PC-9 (cell line): Measurements from ENCODE around the gene PPY. TPM values are rescaled to one million over a fixed set of nuclear protein-coding genes. Genes with fewer than 3 reads are reported as not detected.

Experiments
- BruUV-seq: library from RNA; stranded (reverse); fragments of 400-500 nt; replicated peaks from 2 replicates; lab custom pipeline; 2021; lab: Mats Ljungman, UMichigan
- CTCF ChIA-PET: fragments of 300-600 bp; sonication (Branson Sonifier 250); formaldehyde crosslinking; loops from one replicate; lab custom pipeline; 2022; ENCODE audit warnings: antibody characterized with exemption; lab: Charles Lee
- POLR2A ChIA-PET: fragments of 300-600 bp; sonication (Branson Sonifier 250); formaldehyde crosslinking; loops from one replicate; lab custom pipeline; 2022; ENCODE audit warnings: antibody characterized with exemption; ENCODE audit not compliant: unreplicated experiment; lab: Charles Lee
- DNase-seq, 2 experiments: peaks; one replicate each; pipeline versions ENCODE4 v3.0.0 to v3.0.0-alpha.2; 2015 to 2022; ENCODE audit warnings: mixed read lengths in 1 of 2
- H2AFZ ChIP-seq: fragments of 200-600 bp; sonication (generic); 2 replicates; pipeline ENCODE4 v1.8.1; 2017; ENCODE audit warnings: antibody characterized with exemption
- H3F3A ChIP-seq: fragments of 200-600 bp; sonication (generic); 2 replicates; pipeline ENCODE4 v1.8.1; 2017; ENCODE audit warnings: antibody characterized with exemption, mild to moderate bottlenecking, low read depth; ENCODE audit not compliant: insufficient read depth
- H3K27ac ChIP-seq: fragments of 200-600 bp; sonication (generic); 2 replicates; pipeline ENCODE4 v1.6.1; 2016; ENCODE audit warnings: mixed run types
- H3K27me3 ChIP-seq: fragments of 200-600 bp; sonication (generic); 2 replicates; pipeline ENCODE4 v1.6.1; 2016; ENCODE audit warnings: low read depth, mixed run types; ENCODE audit not compliant: insufficient read depth
- H3K36me3 ChIP-seq: fragments of 200-600 bp; sonication (generic); 2 replicates; pipeline ENCODE4 v1.6.1; 2016; ENCODE audit warnings: low read depth, mixed run types
- H3K4me1 ChIP-seq: fragments of 200-600 bp; sonication (generic); replicated peaks from 2 replicates; pipeline ENCODE4 v1.6.1; 2016; ENCODE audit warnings: mixed run types; ENCODE audit not compliant: insufficient read depth
- H3K4me2 ChIP-seq: fragments of 200-600 bp; sonication (generic); 2 replicates; pipeline ENCODE4 v1.6.1; 2017; ENCODE audit warnings: mixed run types
- H3K4me3 ChIP-seq: fragments of 200-600 bp; sonication (generic); 2 replicates; pipeline ENCODE4 v1.6.1; 2016; ENCODE audit warnings: mixed run types
- H3K79me2 ChIP-seq: fragments of 200-600 bp; sonication (generic); 2 replicates; pipeline ENCODE4 v1.6.1; 2017; ENCODE audit warnings: low read depth, mixed run types
- H3K9me2 ChIP-seq: fragments of 200-600 bp; sonication (generic); 2 replicates; pipeline ENCODE4 v1.8.1; 2017; ENCODE audit warnings: mild to moderate bottlenecking; ENCODE audit not compliant: insufficient read depth
- H3K9me3 ChIP-seq: fragments of 200-600 bp; sonication (generic); 2 replicates; pipeline ENCODE4 v1.8.1; 2016; ENCODE audit warnings: low read depth; ENCODE audit not compliant: insufficient read depth
- H4K20me1 ChIP-seq: fragments of 200-600 bp; sonication (generic); 2 replicates; pipeline ENCODE4 v1.8.1; 2017; ENCODE audit not compliant: insufficient read depth
- CTCF ChIP-seq: fragments of 200-600 bp; sonication (generic); conservative IDR thresholded peaks from 2 replicates; pipeline ENCODE4 v1.6.1; 2017; ENCODE audit warnings: mixed run types, antibody characterized with exemption, mild to moderate bottlenecking, moderate library complexity
- EZH2 ChIP-seq: fragments of 200-600 bp; sonication (generic); IDR thresholded peaks from 2 replicates; pipeline ENCODE4 v1.8.0; 2017; ENCODE audit warnings: antibody characterized with exemption, low read depth
- intact Hi-C: fragments of 100-400 bp; cut with micrococcal nuclease; formaldehyde crosslinking; loops from one replicate; pipeline ENCODE4 v1.10.0; 2022; ENCODE audit not compliant: unreplicated experiment
- total RNA-seq: library from RNA; stranded (reverse); gene quantifications from 2 replicates; pipeline ENCODE4 v1.2.3, GENCODE V29; 2021

PPY gene
- total RNA-seq, 1 experiment from 2014 or later, result not detected

GRCh38 chr17:43986225-43986981, 44.1 kb upstream of the PPY start:
- no peak overlapping the region for H3K4me3 ChIP-seq
- H3K79me2 ChIP-seq, result no peaks in the 10 kb centered on the region
- CTCF ChIA-PET, result no interaction called here
- H3K36me3 ChIP-seq, result no peaks in the 10 kb centered on the region
- no peak overlapping the region for H3K27ac ChIP-seq
- peaks cover 35% of the 10 kb centered on the region for H3K27me3 ChIP-seq
- H3K4me2 ChIP-seq, result no peak overlapping the region
- H3F3A ChIP-seq, result no peaks in the 10 kb centered on the region
- DNase-seq, result no peak
- no peaks in the 10 kb centered on the region for H3K9me3 ChIP-seq
- no peak overlapping the region for H2AFZ ChIP-seq
- TF ChIP-seq CTCF (no peak), EZH2 (no peak)
- POLR2A ChIA-PET, result interaction anchor here (0.9 kb wide), 1 partner anchor 44 kb away, joined by 7 read pairs; no protein-coding TSS in a partner anchor
- no peaks in the 10 kb centered on the region for H4K20me1 ChIP-seq
- no peaks in the 10 kb centered on the region for H3K4me1 ChIP-seq
- BruUV-seq, result no TSS peak
- intact Hi-C loops, result no loop called here
- no peaks in the 10 kb centered on the region for H3K9me2 ChIP-seq

GRCh38 chr17:43984521-43984920, 42.2 kb upstream of the PPY start:
- no peak for DNase-seq
- Histone ChIP-seq H3F3A (no peaks in the 10 kb centered on the region), H3K9me3 (no peaks in the 10 kb centered on the region), H3K79me2 (no peaks in the 10 kb centered on the region), H3K4me1 (no peaks in the 10 kb centered on the region), H3K27ac (no peak overlapping the region), H3K4me2 (no peak overlapping the region), H4K20me1 (no peaks in the 10 kb centered on the region), H3K4me3 (no peak overlapping the region), H3K9me2 (no peaks in the 10 kb centered on the region), H3K36me3 (no peaks in the 10 kb centered on the region), H3K27me3 (peaks cover 53% of the 10 kb centered on the region), H2AFZ (no peak overlapping the region)
- TF ChIP-seq CTCF, result no peak
- TF ChIP-seq EZH2, result no peak
- ChIA-PET CTCF (interaction anchor here (0.6 kb wide), 1 partner anchor 11 kb away, joined by 22 read pairs; no protein-coding TSS in a partner anchor), POLR2A (no interaction called here)
- intact Hi-C loops, result no loop called here
- no TSS peak for BruUV-seq

- H3K9me2 ChIP-seq, result no peaks in the 10 kb centered on the region
- BruUV-seq, result no TSS peak
- H2AFZ ChIP-seq, result no peak overlapping the region
- TF ChIP-seq CTCF (no peak), EZH2 (no peak)
- DNase-seq, result no peak
- H3F3A ChIP-seq, result no peaks in the 10 kb centered on the region
- no peaks in the 10 kb centered on the region for H4K20me1 ChIP-seq
- intact Hi-C loops, result no loop called here
- no peaks in the 10 kb centered on the region for H3K4me1 ChIP-seq
- no peak overlapping the region for H3K4me2 ChIP-seq
- H3K27me3 ChIP-seq, result peaks cover 59% of the 10 kb centered on the region
- POLR2A ChIA-PET, result no interaction called here
- CTCF ChIA-PET, result interaction anchor here (0.6 kb wide), 1 partner anchor 12 kb away, joined by 22 read pairs; no protein-coding TSS in a partner anchor
- H3K36me3 ChIP-seq, result no peaks in the 10 kb centered on the region
- H3K79me2 ChIP-seq, result no peaks in the 10 kb centered on the region
- no peak overlapping the region for H3K27ac ChIP-seq
- H3K9me3 ChIP-seq, result no peaks in the 10 kb centered on the region
- no peak overlapping the region for H3K4me3 ChIP-seq
Measured at GRCh38 chr17:43983515-43984411, 41.5 kb upstream of the PPY start.
